ENCODE data around the gene FUOM. TPM values are rescaled to one million over a fixed set of nuclear protein-coding genes. Genes with fewer than 3 reads are reported as not detected.

FUOM gene
- total RNA-seq, 6 donors from 2014 or later = 15.4 to 37.5 (median 26.0) TPM

GRCh38 chr10:133358925-133359310 lies 1.1 kb upstream of the FUOM start:
- TF ChIP-seq POLR2A (IDR thresholded peaks at IDR 0.05) (no peak), CTCF (IDR thresholded peaks at IDR 0.05) (no peak), POLR2AphosphoS5 (IDR thresholded peaks at IDR 0.05) (no peak), EP300 (IDR thresholded peaks at IDR 0.05) (no peak)
- peaks cover 0 to 2% (median 0%) of the 10 kb centered on the region in 4 donors for H3K27me3 ChIP-seq
- DNase-seq (peak in 1 of 2 donors; percentile 56), ATAC-seq (ENCODE audit: low FRiP score in 2 of 2) (no peak)
- WGBS, 2 donors = 80 to 85% methylated on average over 5 to 11 of the region's 11 CpGs
- peaks cover 5 to 23% (median 12%) of the 10 kb centered on the region in 4 donors for H3K36me3 ChIP-seq
- no peak overlapping the region for H3K4me3 ChIP-seq
- H3K4me1 ChIP-seq = peaks cover 11 to 23% (median 13%) of the 10 kb centered on the region in 4 donors
- peak overlapping the region in 3 of 4 donors; percentile 61 to 87 (median 85) for H3K27ac ChIP-seq
- H3K9me3 ChIP-seq = no peaks in the 10 kb centered on the region

DNA sequence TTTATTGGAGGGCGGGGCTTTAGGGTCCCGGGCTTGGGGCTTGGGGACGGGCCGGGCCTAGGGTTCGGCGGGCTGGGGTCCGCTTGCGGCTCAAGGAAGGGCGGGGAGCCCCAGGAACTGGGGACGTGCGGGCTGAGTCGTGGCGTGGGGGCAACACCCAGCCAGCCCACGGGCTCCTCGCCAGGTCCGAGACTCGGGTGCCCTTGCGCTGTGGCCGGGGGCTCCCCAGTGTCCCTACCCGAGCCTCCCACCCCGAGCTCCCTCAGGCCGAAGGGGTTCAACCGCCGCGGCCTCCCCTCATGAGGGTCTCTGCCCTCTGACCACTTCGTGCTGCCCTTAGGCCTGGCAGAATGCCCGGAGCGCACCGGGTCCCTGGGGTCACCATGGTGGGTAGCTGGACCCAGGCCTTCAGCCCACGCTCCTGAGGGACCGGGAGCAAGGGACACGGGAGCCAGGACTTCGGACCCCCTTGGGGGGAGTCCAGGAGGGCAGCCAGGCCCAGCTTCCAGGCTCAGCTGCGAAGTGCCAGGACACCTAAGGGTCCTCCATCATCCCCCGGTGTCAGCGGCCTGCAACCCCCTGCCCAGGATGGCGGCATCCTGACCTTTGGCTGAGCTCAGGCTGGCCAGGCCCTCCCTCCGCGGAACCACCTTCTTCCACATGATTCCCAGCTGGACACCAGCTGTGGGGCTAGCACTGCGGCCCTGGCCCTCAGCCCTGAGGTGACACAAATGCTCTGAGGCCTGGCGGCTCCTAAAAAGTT lies 524 bp upstream of the FUOM start:
- WGBS, 2 donors = 86 to 95% methylated on average over 30 to 31 of the region's 41 CpGs
- DNase-seq (peak in 1 of 2 donors; percentile 89), ATAC-seq (ENCODE audit: low FRiP score in 2 of 2) (no peak)
- Histone ChIP-seq H3K27ac (peak overlapping the region; percentile 61 to 87 (median 80)), H3K4me3 (peak overlapping the region in 3 of 4 donors; percentile 71 to 82 (median 80)), H3K36me3 (peaks cover 5 to 18% (median 11%) of the 10 kb centered on the region in 4 donors), H3K4me1 (peaks cover 11 to 23% (median 13%) of the 10 kb centered on the region in 4 donors), H3K27me3 (peaks cover 0 to 2% (median 0%) of the 10 kb centered on the region in 4 donors), H3K9me3 (no peaks in the 10 kb centered on the region)
- TF ChIP-seq POLR2A (IDR thresholded peaks at IDR 0.05) = no peak
- no peak for TF ChIP-seq EP300 (IDR thresholded peaks at IDR 0.05)
- TF ChIP-seq POLR2AphosphoS5 (IDR thresholded peaks at IDR 0.05) = no peak
- no peak for TF ChIP-seq CTCF (IDR thresholded peaks at IDR 0.05)

- ATAC-seq (ENCODE audit: low FRiP score in 2 of 2) (peak in 1 of 2 donors; percentile 0), DNase-seq (no peak)
- H3K9me3 ChIP-seq = no peaks in the 10 kb centered on the region
- peaks cover 0 to 2% (median 0%) of the 10 kb centered on the region in 4 donors for H3K27me3 ChIP-seq
- no peak for TF ChIP-seq POLR2A (IDR thresholded peaks at IDR 0.05)
- TF ChIP-seq CTCF (IDR thresholded peaks at IDR 0.05) = no peak
- no peak for TF ChIP-seq EP300 (IDR thresholded peaks at IDR 0.05)
- TF ChIP-seq POLR2AphosphoS5 (IDR thresholded peaks at IDR 0.05) = no peak
- 28 to 47% methylated on average over 10 to 22 of the region's 27 CpGs for WGBS, 2 donors
- H3K27ac ChIP-seq = peak overlapping the region; percentile 61 to 87 (median 80)
- peak overlapping the region; percentile 71 to 84 (median 81) for H3K4me3 ChIP-seq
- H3K36me3 ChIP-seq = peaks cover 0 to 1% (median under 1%) of the 10 kb centered on the region in 4 donors
- peaks cover 11 to 23% (median 13%) of the 10 kb centered on the region in 4 donors for H3K4me1 ChIP-seq
Observed at GRCh38 chr10:133356549-133357284, 1.1 kb downstream of the FUOM start.

DNA sequence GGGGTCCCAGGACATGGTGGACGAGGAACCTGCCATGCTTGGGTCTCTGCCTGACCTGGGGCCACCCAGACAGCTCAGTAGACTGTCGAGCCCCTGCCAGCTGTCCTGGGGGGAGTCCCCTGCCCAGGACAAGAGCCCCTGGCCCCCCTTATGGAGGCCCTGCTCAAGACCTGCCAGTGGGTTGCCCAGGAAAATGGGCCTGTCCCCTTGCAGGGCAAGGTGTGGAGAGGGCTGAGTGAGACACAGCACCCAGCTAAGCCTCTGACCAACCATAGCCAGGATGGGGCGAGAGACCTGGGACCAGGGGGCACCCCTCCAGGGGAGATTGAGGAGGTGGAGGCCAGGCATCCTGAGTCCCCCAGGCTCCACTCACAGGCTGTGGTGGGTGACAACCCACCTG lies 1.8 kb downstream of the FUOM start:
- H3K4me3 ChIP-seq = no peak overlapping the region
- no peaks in the 10 kb centered on the region for H3K36me3 ChIP-seq
- H3K4me1 ChIP-seq = peaks cover 11 to 23% (median 13%) of the 10 kb centered on the region in 4 donors
- no peaks in the 10 kb centered on the region for H3K9me3 ChIP-seq
- peaks cover 0 to 2% (median 0%) of the 10 kb centered on the region in 4 donors for H3K27me3 ChIP-seq
- 100% methylated on average over 1 to 2 of the region's 3 CpGs for WGBS, 2 donors
- TF ChIP-seq EP300 (IDR thresholded peaks at IDR 0.05) (no peak), CTCF (IDR thresholded peaks at IDR 0.05) (no peak), POLR2A (IDR thresholded peaks at IDR 0.05) (no peak), POLR2AphosphoS5 (IDR thresholded peaks at IDR 0.05) (no peak)
- ATAC-seq (ENCODE audit: low FRiP score in 2 of 2) = no peak
- H3K27ac ChIP-seq = no peak overlapping the region
- peak in 1 of 2 donors; percentile 45 for DNase-seq

All from upper lobe of left lung (tissue), 6 donors.